Omental fat pad (tissue), 4 donors: ENCODE results near the gene CLK1. TPM values are rescaled to one million over a fixed set of nuclear protein-coding genes. Genes with fewer than 3 reads are reported as not detected.
A peak's percentile ranks its signal among the peaks of the same experiment; 100 is the strongest.

Experiments
- ATAC-seq: fragments of 150-250 bp; one replicate; pipeline ENCODE4 v1.9.1; 2016; ENCODE audit warnings: mild to moderate bottlenecking, moderate library complexity; ENCODE audit not compliant: low FRiP score
- DNase-seq: peaks from one replicate; pipeline ENCODE4 v3.0.0-alpha.2; 2019; ENCODE audit warnings: low spot score
- total RNA-seq, 4 donors: library from RNA; depleted of rRNA; stranded (reverse); fragments of >200 nt; gene quantifications; one replicate each; pipeline ENCODE4 v1.1.0, GENCODE V29; 2016
- TF ChIP-seq, protein P1 (sequence below), 3 donors: fragments of 450-650 bp; IDR thresholded peaks; one replicate each; pipeline ENCODE4 v1.5.1; 2016 to 2017; ENCODE audit warnings: antibody characterized with exemption in 3 of 3, mild to moderate bottlenecking in 3 of 3, moderate library complexity in 2 of 3

Gene CLK1
- total RNA-seq: 100 to 1,000 TPM; 115 to 224 (median 126) TPM

DNA sequence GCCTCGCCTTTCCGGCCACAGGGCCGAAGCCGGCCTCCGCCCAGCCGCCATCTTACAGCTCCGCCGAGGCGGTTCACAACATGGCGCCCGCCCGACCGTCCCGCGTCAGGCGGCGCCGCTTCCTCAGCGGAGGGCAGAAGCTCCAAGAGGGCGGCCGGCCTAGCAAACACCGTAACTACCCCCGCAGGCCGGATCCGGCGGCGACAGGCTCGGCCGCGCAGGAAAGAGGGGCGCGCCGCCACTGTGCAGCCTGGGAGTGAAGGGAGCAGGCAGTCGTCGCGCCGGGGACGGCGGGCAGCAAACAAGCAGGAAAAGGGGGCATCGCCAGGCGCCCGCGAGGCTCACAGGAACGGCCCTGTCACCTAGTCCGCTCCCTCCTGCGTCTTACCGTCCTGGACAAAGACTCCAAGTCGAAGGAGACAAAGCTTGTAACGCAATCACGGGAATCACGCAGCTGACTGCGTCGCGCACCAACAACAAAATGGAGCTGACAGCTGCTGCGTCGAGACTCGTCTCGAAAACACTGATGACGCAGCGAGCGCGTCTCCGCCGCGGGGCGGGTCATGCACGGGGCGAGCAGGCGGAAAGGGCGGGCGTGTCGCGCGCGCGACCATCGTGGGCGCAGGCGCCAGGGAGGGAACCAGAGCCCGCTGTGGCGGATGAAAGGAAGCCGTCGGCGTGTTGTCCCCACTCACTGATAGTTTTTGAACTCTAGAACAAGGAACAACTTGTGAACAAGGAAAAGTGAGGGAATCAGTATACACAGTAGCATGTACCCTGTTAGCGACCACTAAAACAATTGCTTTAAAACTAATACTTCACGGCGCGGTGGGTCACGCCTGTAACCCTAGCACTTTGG is at the start of gene CLK1:
TSS of gene CLK1 (minus strand) at position 483 of the 859 bp plus-strand sequence. CDS start 2,796 bp downstream, outside the sequence.
- ATAC-seq: peak; percentile 88
- peak; percentile 86 for DNase-seq
- TF ChIP-seq, protein P1, sequence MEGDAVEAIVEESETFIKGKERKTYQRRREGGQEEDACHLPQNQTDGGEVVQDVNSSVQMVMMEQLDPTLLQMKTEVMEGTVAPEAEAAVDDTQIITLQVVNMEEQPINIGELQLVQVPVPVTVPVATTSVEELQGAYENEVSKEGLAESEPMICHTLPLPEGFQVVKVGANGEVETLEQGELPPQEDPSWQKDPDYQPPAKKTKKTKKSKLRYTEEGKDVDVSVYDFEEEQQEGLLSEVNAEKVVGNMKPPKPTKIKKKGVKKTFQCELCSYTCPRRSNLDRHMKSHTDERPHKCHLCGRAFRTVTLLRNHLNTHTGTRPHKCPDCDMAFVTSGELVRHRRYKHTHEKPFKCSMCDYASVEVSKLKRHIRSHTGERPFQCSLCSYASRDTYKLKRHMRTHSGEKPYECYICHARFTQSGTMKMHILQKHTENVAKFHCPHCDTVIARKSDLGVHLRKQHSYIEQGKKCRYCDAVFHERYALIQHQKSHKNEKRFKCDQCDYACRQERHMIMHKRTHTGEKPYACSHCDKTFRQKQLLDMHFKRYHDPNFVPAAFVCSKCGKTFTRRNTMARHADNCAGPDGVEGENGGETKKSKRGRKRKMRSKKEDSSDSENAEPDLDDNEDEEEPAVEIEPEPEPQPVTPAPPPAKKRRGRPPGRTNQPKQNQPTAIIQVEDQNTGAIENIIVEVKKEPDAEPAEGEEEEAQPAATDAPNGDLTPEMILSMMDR (IDR thresholded peaks at IDR 0.05): no peak

GRCh38 chr2:200913654-200914053 is 49.2 kb upstream of the CLK1 start:
- ATAC-seq (no peak), DNase-seq (no peak)
- TF ChIP-seq, protein P1 (IDR thresholded peaks at IDR 0.05): no peak

DNA sequence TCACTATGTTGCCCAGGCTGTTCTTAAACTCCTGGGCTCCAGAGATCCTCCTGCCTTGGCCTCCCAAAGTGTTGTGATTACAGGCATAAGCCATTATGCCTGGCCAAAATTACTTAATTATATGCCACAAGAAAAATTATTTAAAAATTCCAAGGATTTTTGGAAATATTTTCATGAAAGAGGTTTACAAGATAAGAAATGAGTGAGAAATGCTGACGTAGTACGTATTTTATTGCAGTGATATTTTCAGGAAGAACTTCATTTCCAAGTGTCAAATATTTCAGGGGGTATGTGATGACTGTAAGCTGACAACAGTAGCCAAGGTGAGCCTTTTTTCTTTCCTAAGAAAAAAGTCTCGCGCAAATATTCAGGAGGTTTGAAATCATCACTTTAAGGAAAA is 45.5 kb upstream of the CLK1 start:
- no peak for ATAC-seq
- DNase-seq: no peak
- TF ChIP-seq, protein P1 (IDR thresholded peaks at IDR 0.05): no peak

- DNase-seq (no peak), ATAC-seq (peak; percentile 58)
- TF ChIP-seq, protein P1 (IDR thresholded peaks at IDR 0.05): no peak
Measured at GRCh38 chr2:200905618-200906296, 41.3 kb upstream of the CLK1 start.

DNA sequence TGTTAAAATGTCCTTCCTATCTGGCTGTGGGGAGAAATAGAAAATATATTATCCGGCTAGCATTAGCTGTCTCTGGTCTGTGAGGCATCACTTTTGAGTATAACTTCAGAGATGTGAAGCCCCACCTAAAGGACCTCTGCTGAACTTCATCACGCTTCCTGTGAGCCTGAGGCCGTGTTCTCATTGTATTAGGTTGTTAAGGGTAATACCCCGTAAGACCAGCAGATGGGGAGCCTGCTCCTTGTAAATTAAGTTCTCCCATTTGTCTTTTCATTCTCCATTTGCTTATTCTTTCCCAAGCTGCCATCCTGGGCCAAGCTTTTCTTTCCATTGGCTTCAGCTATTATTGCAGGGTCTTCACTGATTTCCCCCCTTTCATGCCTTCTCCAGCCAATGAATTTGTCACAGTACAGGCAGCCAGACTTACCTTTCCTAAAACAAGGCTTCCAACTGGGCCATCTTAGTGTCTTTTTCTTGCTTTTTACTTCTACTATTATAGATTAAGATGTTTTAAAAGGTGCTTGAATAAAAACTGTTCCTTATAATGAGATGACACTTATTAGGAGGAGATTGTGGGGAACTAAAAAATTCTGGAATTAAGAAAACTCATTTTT is 37.1 kb upstream of the CLK1 start:
- DNase-seq (peak; percentile 36), ATAC-seq (peak; percentile 91)
- TF ChIP-seq, protein P1 (IDR thresholded peaks at IDR 0.05): no peak

DNA sequence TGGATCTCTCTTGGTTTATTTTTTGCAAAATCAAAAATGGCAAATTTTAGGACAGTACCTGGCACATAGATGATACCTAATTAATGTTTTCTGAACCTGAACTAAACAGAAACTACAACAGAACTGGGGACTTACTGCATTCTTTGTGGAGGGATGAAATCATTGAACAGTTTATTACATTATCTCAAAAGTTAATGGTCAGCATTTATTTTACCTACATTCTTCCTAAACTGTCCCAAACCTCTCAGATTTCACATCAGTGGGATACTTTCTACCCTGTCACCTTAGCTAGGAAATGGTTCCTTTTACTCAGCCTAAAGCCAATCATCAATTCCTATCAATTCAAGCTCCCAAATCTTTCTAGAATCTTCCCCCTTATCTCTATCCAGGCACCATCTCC is 35.0 kb upstream of the CLK1 start:
- ATAC-seq: no peak
- TF ChIP-seq, protein P1 (IDR thresholded peaks at IDR 0.05): no peak
- no peak for DNase-seq
